Activated CD8-positive, alpha-beta memory T cell treated with anti-CD3 and anti-CD28 coated beads, Interleukin-2, amount 50 U/mL, for 1 hour (primary cell): ENCODE results near the gene TBC1D2B.
"Not testable (repeated sequence)": the region's sequence is repeated elsewhere in the genome, so short reads cannot be mapped to it uniquely, and the experiment has no call there.

Source experiments
- DNase-seq: peaks from one replicate; pipeline ENCODE4 v3.0.0-alpha.2; 2020; ENCODE audit errors: extremely low read depth

The TBC1D2B gene

GRCh38 chr15:77988347-77989295 lies 88.9 kb downstream of the TBC1D2B start:
- DNase-seq: no peak

- DNase-seq: not testable (repeated sequence)
Measured at GRCh38 chr15:77987765-77988136, 89.8 kb downstream of the TBC1D2B start.

GRCh38 chr15:77986891-77987764 lies 90.4 kb downstream of the TBC1D2B start:
- DNase-seq: no peak

- no peak for DNase-seq
Measured at GRCh38 chr15:77985931-77986480, 91.5 kb downstream of the TBC1D2B start.

GRCh38 chr15:77985031-77985930 lies 92.2 kb downstream of the TBC1D2B start:
- DNase-seq: no peak

- no peak for DNase-seq
Measured at GRCh38 chr15:77984446-77984861, 93.1 kb downstream of the TBC1D2B start.

- DNase-seq: no peak
Measured at GRCh38 chr15:77983708-77984445, 93.6 kb downstream of the TBC1D2B start.

- DNase-seq: no peak
Measured at GRCh38 chr15:77983091-77983707, 94.3 kb downstream of the TBC1D2B start.

GRCh38 chr15:77982127-77982490 lies 95.4 kb downstream of the TBC1D2B start:
- DNase-seq: no peak

GRCh38 chr15:77981281-77982126 lies 96.0 kb downstream of the TBC1D2B start:
- no peak for DNase-seq

- DNase-seq: not testable (repeated sequence)
Measured at GRCh38 chr15:77980674-77981073, 96.8 kb downstream of the TBC1D2B start.

GRCh38 chr15:77980098-77980497 lies 97.4 kb downstream of the TBC1D2B start:
- no peak for DNase-seq

- not testable (repeated sequence) for DNase-seq
Measured at GRCh38 chr15:77979157-77979556, 98.4 kb downstream of the TBC1D2B start.

GRCh38 chr15:77978759-77979145 lies 98.8 kb downstream of the TBC1D2B start:
- not testable (repeated sequence) for DNase-seq

GRCh38 chr15:77977903-77978758 lies 99.4 kb downstream of the TBC1D2B start:
- DNase-seq: not testable (repeated sequence)

- not testable (repeated sequence) for DNase-seq
Measured at GRCh38 chr15:77976760-77977525, 100.6 kb downstream of the TBC1D2B start.

- DNase-seq: not testable (repeated sequence)
Measured at GRCh38 chr15:77976095-77976450, 101.4 kb downstream of the TBC1D2B start.
